HG03108 (cell line): ENCODE results near the gene FAM237B.
A peak's percentile ranks its signal among the peaks of the same experiment; 100 is the strongest.

Experiments
- ATAC-seq: cut with Tn5 transposase; IDR thresholded peaks from one replicate; pipeline ENCODE4 v1.9.1; 2021; ENCODE audit warnings: moderate library complexity; ENCODE audit not compliant: unreplicated experiment

FAM237B gene

GRCh38 chr7:90298145-90299038 lies 22.7 kb downstream of the FAM237B start:
- ATAC-seq, result peak; percentile 63

DNA sequence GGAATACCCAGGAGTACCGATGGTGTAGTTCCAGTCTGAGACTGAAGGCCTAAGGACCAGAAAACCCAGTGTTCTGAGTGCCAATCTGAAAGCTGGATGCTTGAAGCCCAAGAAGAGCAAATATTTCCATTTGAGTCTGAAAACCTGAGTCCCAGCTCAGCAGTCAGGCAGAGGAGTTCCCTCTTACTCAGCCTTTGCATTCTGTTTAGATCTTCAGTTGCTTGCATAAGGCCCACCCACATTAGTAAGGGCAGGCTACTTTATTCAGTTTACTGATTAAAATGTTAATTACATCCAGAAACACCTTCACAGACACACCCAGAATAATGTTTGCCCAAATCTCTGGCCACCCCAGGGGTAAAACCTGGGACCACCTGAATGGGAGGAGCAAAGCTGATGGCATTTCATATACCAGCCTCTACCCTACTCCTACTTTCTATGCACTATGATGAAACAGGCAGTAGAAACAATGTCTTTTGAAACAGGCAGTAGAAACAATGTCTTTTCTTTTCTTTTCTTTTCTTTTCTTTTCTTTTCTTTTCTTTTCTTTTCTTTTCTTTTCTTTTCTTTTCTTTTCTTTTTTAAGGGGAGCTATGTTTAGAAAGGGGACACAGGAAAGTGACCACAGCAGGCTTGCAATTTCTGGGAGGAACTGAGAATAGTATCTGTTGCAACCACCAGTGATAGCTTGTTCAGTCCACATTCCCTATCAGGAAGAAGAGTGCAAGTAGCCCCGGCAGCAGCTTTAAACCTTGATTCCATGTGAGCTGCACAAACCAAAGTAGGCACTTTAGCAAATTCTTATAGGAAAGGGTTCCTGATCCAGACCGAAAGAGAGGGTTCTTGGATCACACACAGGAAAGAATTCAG lies 30.6 kb downstream of the FAM237B start:
- ATAC-seq, result no peak

DNA sequence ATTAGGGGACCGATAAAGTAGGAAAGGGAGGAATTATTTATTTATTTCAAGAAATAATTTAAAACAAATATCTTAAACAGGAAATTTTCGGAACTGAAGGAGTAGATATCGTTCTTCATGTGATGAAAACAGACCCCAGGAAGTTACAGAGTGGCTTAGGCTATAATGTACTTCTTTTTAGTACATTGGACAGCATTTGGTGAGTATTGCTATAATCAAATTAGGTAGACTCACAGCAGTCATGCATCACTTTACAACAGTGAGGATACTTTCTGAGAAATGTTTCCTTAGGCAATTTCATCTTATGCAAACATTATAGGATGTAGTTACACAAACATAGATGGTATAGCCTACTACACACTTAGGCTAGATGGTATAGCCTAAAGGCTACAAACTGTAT lies 33.0 kb downstream of the FAM237B start:
- no peak for ATAC-seq

- no peak for ATAC-seq
Measured at GRCh38 chr7:90276033-90276728, 44.9 kb downstream of the FAM237B start.

DNA sequence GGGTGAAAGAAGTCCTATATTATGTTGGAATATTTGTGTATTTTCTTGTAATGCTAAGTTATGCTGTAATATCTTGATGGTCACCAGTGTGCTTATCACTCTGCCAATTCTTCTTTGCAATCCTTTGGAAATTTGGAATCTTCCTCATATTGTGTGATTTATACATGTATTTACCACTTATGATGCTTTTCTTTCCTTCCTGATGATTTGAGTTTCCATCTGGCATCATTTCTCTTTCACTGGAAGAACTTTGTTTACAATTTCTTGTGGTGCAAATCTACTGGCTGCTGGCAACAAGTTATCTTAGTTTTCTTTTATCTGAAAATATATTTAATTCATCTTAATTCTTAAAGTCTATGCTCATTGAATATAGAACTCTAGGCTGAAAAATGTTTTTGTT lies 46.9 kb downstream of the FAM237B start:
- no peak for ATAC-seq

DNA sequence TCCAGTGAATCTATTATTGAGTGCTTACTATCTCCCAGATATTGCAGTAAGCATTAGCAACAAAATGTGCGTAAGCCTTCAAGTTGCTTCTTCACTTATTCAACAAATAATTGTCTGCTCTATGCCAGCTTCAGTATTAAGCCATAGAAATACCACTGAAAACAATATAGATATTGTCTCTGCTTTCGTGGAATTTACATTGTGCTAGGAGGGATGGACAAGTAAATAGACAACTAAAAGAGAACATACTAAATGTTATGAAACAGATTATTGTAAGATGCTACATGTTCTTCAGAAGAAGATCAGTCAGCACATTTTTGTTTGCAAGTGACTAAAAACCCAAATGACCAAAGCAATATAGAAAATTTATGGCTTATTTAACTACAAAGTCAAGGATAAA lies 48.9 kb downstream of the FAM237B start:
- no peak for ATAC-seq

GRCh38 chr7:90271753-90272152 lies 49.4 kb downstream of the FAM237B start:
- ATAC-seq, result no peak

DNA sequence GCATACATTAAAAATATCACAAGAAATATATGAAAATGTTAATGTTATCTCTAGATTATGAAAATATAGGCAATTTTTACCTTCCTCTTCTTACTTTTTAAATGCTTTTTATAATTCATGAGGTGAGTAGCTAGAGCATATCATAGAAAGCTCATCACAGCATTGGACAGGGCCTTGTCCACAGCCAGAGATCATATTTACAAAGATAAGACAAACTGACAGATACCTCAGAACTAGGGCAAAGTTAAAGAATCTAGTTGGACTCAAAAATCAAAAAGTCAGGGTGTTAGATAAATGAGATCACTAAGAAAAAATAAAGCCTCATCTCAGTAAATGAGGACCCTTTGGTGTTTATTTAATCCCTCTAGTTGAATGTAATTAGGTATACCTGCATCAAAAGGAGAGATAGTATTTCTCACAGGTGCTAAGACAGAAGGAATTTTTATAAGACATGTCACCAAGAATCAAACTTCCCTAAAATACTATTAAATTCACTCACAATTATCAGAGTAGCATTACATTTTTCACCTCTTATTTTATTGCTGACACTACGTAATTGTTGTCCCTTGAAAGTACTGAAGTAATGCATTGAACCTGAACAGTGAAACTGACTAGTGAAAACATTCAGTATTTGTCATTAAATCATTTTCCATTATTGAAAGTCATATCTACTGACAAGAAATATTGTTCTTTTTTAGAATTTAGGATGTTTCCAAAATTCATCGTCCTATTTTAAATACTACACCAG lies 50.5 kb downstream of the FAM237B start:
- ATAC-seq, result no peak

GRCh38 chr7:90269163-90269562 lies 51.9 kb downstream of the FAM237B start:
- no peak for ATAC-seq

GRCh38 chr7:90267263-90267858 lies 53.7 kb downstream of the FAM237B start:
- ATAC-seq, result no peak

DNA sequence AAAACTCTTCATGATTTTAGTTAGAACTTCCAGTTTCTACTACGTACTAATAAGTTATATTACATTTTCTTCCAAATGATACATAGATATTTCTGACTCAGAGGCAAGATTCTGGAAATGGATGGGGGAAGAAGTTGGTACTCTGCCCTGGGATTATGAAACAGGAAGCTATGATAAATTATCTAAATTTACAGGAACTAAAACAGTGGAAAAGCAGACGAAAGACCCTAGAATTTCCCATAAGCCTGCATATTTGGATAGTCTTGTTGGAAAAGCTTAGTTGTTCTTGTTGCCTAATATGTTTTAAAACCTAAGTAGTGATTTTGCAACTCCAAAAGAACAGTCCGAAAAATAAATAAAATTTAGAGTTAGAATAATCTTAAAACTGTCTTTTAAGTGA lies 54.3 kb downstream of the FAM237B start:
- no peak for ATAC-seq
